ENCODE measurements around the gene AVEN.
"Not testable (repeated sequence)": the region's sequence is repeated elsewhere in the genome, so short reads cannot be mapped to it uniquely, and the experiment has no call there.

The AVEN gene

DNA sequence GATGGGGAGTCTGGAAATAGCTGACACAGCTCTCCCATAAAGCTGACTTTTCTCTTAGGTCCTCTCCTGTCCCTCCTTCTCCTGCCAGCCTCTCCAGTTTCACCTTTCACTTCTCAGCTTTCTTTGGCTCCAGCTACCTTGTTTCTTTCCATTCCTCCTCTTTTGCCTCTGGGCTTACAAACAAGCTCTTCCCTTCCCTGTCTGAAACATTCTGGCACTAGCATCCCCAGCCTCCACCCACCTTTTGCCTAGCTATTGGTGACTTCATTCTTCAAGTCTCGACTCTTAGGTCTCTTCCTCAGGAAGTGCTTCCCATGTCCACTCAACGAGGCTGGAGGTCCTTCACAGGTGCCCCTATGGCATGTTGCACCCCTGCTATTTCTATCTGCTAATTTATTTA lies 20.5 kb upstream of the AVEN start:
- Histone ChIP-seq H3K9ac (ENCODE audit: low read length in 2 of 2) (no peak overlapping the region), H3K9me3 (ENCODE audit: control insufficient read depth in 2 of 2, low read length in 2 of 2) (no peaks in the 10 kb centered on the region), H3K4me1 (ENCODE audit: control insufficient read depth, insufficient read depth, low read length) (no peaks in the 10 kb centered on the region), H3K27ac (ENCODE audit: low read length) (no peak overlapping the region), H3K36me3 (ENCODE audit: control insufficient read depth in 2 of 2, insufficient read depth in 2 of 2, low read length in 2 of 2) (no peaks in the 10 kb centered on the region), H3K27me3 (ENCODE audit: control insufficient read depth in 1 of 2, insufficient read depth in 2 of 2, low read length in 2 of 2) (no peaks in the 10 kb centered on the region), H3K4me3 (ENCODE audit: low read length in 2 of 2) (no peak overlapping the region)

DNA sequence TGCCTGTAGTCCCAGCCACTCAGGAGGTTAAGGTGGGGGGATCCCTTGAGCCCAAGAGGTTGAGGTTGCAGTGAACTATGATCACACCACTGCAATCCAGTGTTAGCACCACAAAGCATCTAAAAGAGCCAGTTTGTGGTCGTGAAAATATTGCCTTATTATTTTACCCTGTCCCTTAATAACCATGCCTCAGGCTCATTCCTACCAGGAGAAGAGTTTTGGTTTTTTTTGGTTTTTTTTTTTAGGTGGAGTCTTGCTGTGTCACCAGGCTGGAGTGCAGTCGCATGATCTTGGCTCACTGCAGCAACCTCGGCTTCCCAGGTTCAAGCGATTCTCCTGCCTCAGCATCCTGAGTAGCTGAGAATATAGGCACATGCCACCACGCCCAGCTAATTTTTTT lies 17.9 kb upstream of the AVEN start:
- Histone ChIP-seq H3K9ac (ENCODE audit: low read length in 2 of 2) (no peak overlapping the region), H3K36me3 (ENCODE audit: control insufficient read depth in 2 of 2, insufficient read depth in 2 of 2, low read length in 2 of 2) (no peaks in the 10 kb centered on the region), H3K27ac (ENCODE audit: low read length) (no peak overlapping the region), H3K9me3 (ENCODE audit: control insufficient read depth in 2 of 2, low read length in 2 of 2) (no peaks in the 10 kb centered on the region), H3K27me3 (ENCODE audit: control insufficient read depth in 1 of 2, insufficient read depth in 2 of 2, low read length in 2 of 2) (no peaks in the 10 kb centered on the region), H3K4me3 (ENCODE audit: low read length in 2 of 2) (no peak overlapping the region), H3K4me1 (ENCODE audit: control insufficient read depth, insufficient read depth, low read length) (no peaks in the 10 kb centered on the region)

GRCh38 chr15:34055868-34056595 lies 17.0 kb upstream of the AVEN start:
- no peak overlapping the region for H3K27ac ChIP-seq (ENCODE audit: low read length)
- H3K27me3 ChIP-seq (ENCODE audit: control insufficient read depth in 1 of 2, insufficient read depth in 2 of 2, low read length in 2 of 2): no peaks in the 10 kb centered on the region
- H3K36me3 ChIP-seq (ENCODE audit: control insufficient read depth in 2 of 2, insufficient read depth in 2 of 2, low read length in 2 of 2): no peaks in the 10 kb centered on the region
- no peak overlapping the region for H3K4me3 ChIP-seq (ENCODE audit: low read length in 2 of 2)
- H3K9me3 ChIP-seq (ENCODE audit: control insufficient read depth in 2 of 2, low read length in 2 of 2): no peaks in the 10 kb centered on the region
- H3K9ac ChIP-seq (ENCODE audit: low read length in 2 of 2): no peak overlapping the region
- no peaks in the 10 kb centered on the region for H3K4me1 ChIP-seq (ENCODE audit: control insufficient read depth, insufficient read depth, low read length)

DNA sequence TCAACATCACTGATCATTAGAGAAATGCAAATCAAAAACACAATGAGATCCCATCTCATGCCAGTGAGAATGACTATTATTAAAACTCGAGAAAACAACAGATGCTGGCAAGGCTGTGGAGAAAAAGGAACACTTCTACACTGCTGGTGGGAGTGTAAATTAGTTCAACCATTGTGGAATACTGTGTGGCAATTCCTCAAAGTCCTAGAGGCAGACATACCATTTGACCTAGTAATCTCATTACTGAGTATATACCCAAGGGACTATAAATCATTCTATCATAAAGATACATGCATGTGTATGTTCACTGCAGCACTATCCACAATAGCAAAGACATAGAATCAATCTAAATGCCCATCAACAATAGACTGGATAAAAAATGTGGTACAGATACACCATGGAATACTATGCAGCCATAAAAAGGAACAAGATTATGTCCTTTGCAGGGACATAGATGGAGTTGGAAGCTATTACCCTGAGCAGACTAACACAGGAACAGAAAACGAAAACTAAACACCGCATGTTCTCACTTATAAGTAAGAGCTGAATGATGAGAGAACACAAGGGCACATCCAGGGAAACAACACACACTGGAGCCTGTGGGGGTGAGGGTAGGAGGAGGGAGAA lies 15.2 kb upstream of the AVEN start:
- Histone ChIP-seq H3K9ac (ENCODE audit: low read length in 2 of 2) (no peak overlapping the region), H3K27me3 (ENCODE audit: control insufficient read depth in 1 of 2, insufficient read depth in 2 of 2, low read length in 2 of 2) (no peaks in the 10 kb centered on the region), H3K4me3 (ENCODE audit: low read length in 2 of 2) (no peak overlapping the region), H3K9me3 (ENCODE audit: control insufficient read depth in 2 of 2, low read length in 2 of 2) (peaks cover 0 to 4% of the 10 kb centered on the region in 2 donors), H3K27ac (ENCODE audit: low read length) (no peak overlapping the region), H3K36me3 (ENCODE audit: control insufficient read depth in 2 of 2, insufficient read depth in 2 of 2, low read length in 2 of 2) (no peaks in the 10 kb centered on the region), H3K4me1 (ENCODE audit: control insufficient read depth, insufficient read depth, low read length) (no peaks in the 10 kb centered on the region)

DNA sequence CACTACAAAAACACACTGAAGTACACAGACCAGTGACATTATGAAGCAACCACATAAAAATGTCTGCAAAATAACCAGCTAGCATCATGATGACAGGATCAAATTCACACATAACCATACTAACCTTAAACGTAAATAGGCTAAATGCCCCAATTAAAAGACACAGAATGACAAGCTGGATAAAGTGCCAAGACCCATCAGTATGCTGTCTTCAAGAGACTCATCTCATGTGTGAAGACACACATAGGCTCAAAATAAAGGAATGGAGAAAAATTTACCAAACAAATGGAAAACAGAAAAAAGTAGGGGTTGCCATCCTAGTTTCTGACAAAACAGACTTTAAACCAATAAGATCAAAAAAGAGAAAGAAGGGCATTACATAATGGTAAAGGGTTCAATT lies 11.4 kb upstream of the AVEN start:
- H3K4me1 ChIP-seq (ENCODE audit: control insufficient read depth, insufficient read depth, low read length); H3K27ac ChIP-seq (ENCODE audit: low read length); H3K9ac ChIP-seq (ENCODE audit: low read length in 2 of 2); H3K27me3 ChIP-seq (ENCODE audit: control insufficient read depth in 1 of 2, insufficient read depth in 2 of 2, low read length in 2 of 2); H3K9me3 ChIP-seq (ENCODE audit: control insufficient read depth in 2 of 2, low read length in 2 of 2); H3K4me3 ChIP-seq (ENCODE audit: low read length in 2 of 2); H3K36me3 ChIP-seq (ENCODE audit: control insufficient read depth in 2 of 2, insufficient read depth in 2 of 2, low read length in 2 of 2): not testable (repeated sequence)

GRCh38 chr15:34049112-34049511 lies 10.1 kb upstream of the AVEN start:
- H3K36me3 ChIP-seq (ENCODE audit: control insufficient read depth in 2 of 2, insufficient read depth in 2 of 2, low read length in 2 of 2): no peaks in the 10 kb centered on the region
- no peak overlapping the region for H3K9ac ChIP-seq (ENCODE audit: low read length in 2 of 2)
- H3K4me1 ChIP-seq (ENCODE audit: control insufficient read depth, insufficient read depth, low read length): no peaks in the 10 kb centered on the region
- peaks cover 0 to 4% of the 10 kb centered on the region in 2 donors for H3K9me3 ChIP-seq (ENCODE audit: control insufficient read depth in 2 of 2, low read length in 2 of 2)
- no peak overlapping the region for H3K4me3 ChIP-seq (ENCODE audit: low read length in 2 of 2)
- H3K27ac ChIP-seq (ENCODE audit: low read length): no peak overlapping the region
- peaks cover 0 to 3% of the 10 kb centered on the region in 2 donors for H3K27me3 ChIP-seq (ENCODE audit: control insufficient read depth in 1 of 2, insufficient read depth in 2 of 2, low read length in 2 of 2)

- Histone ChIP-seq H3K9me3 (ENCODE audit: control insufficient read depth in 2 of 2, low read length in 2 of 2) (peaks cover 0 to 4% of the 10 kb centered on the region in 2 donors), H3K9ac (ENCODE audit: low read length in 2 of 2) (no peak overlapping the region), H3K4me3 (ENCODE audit: low read length in 2 of 2) (no peak overlapping the region), H3K4me1 (ENCODE audit: control insufficient read depth, insufficient read depth, low read length) (no peaks in the 10 kb centered on the region), H3K27me3 (ENCODE audit: control insufficient read depth in 1 of 2, insufficient read depth in 2 of 2, low read length in 2 of 2) (peaks cover 0 to 3% of the 10 kb centered on the region in 2 donors), H3K36me3 (ENCODE audit: control insufficient read depth in 2 of 2, insufficient read depth in 2 of 2, low read length in 2 of 2) (no peaks in the 10 kb centered on the region), H3K27ac (ENCODE audit: low read length) (no peak overlapping the region)
Measured at GRCh38 chr15:34047893-34048775, 9.1 kb upstream of the AVEN start.

DNA sequence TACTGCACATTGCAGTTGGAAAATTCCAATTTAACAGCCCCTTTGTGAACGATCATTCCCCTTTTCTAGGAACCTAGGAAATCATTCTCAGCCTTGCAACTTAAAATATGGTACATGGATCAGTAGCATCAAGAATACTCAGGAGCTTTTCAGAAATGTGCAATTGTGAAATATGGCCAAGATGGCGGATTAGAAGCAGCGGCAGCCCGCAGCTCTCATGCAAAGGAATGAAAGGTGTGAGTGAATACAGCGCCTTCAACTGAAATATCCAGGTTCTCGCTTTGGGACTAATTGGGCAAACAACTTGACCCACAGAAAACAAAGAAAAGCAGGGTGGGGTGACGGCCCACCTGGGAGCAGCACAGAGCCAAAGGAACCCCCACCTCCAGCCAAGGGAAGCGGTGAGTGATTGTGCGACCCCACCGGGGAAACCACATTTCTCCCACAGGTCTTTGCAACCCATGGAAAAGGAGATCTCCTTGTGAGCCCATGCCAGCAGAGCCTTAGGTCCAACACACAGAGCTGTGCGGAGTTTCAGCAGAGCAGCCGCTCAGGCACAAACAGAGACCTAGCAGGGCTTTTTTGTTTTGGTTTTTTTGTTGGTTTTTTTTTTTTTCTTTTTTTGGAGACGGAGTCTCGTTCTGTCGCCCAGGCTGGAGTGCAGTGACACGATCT lies 7.6 kb upstream of the AVEN start:
- Histone ChIP-seq H3K4me3 (ENCODE audit: low read length in 2 of 2) (no peak overlapping the region), H3K36me3 (ENCODE audit: control insufficient read depth in 2 of 2, insufficient read depth in 2 of 2, low read length in 2 of 2) (no peaks in the 10 kb centered on the region), H3K9ac (ENCODE audit: low read length in 2 of 2) (no peak overlapping the region), H3K27me3 (ENCODE audit: control insufficient read depth in 1 of 2, insufficient read depth in 2 of 2, low read length in 2 of 2) (peaks cover 0 to 3% of the 10 kb centered on the region in 2 donors), H3K4me1 (ENCODE audit: control insufficient read depth, insufficient read depth, low read length) (no peaks in the 10 kb centered on the region), H3K27ac (ENCODE audit: low read length) (no peak overlapping the region), H3K9me3 (ENCODE audit: control insufficient read depth in 2 of 2, low read length in 2 of 2) (peaks cover 0 to 4% of the 10 kb centered on the region in 2 donors)

DNA sequence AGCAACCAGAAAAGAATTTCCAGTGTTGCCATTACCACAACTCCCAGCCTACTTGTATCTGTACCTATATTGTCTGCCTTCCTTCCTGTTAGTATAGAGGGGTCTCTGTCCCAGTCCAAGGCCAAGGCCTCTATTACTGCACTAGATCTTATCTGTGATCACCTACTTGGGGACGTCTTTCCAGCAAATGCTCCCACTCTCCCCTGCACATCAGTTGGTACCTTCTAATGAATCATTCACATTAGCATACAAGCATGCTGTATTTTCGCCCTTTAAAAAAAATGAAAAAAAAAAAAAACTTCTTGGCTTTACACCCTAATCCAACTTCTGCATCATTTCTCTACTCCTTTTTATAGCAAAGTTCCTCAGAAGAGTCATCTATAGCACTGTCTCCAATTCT lies 4.8 kb upstream of the AVEN start:
- Histone ChIP-seq H3K9ac (ENCODE audit: low read length in 2 of 2) (no peak overlapping the region), H3K27me3 (ENCODE audit: control insufficient read depth in 1 of 2, insufficient read depth in 2 of 2, low read length in 2 of 2) (peaks cover 0 to 3% of the 10 kb centered on the region in 2 donors), H3K9me3 (ENCODE audit: control insufficient read depth in 2 of 2, low read length in 2 of 2) (no peaks in the 10 kb centered on the region), H3K27ac (ENCODE audit: low read length) (no peak overlapping the region), H3K4me1 (ENCODE audit: control insufficient read depth, insufficient read depth, low read length) (no peaks in the 10 kb centered on the region), H3K4me3 (ENCODE audit: low read length in 2 of 2) (no peak overlapping the region), H3K36me3 (ENCODE audit: control insufficient read depth in 2 of 2, insufficient read depth in 2 of 2, low read length in 2 of 2) (no peaks in the 10 kb centered on the region)

DNA sequence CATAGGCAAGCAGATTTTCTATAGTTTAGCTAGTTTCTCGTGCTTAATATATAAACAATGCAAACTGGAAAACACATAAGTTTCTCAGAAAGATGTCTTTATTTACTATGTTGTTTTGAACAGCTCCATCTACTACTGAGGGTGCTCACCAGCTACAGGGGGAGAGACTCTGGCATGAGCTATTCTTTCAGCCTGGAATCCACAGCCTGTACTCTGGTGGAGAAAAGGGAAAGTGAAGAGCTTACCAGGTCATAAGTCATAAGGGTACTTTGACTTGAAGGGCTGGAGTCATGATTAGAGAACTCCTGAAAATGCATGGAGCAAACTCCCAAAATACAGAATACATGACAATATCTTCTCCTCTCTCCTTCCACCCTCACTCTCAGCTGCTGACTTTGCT lies 4.4 kb upstream of the AVEN start:
- H3K9me3 ChIP-seq (ENCODE audit: control insufficient read depth in 2 of 2, low read length in 2 of 2): no peaks in the 10 kb centered on the region
- H3K27me3 ChIP-seq (ENCODE audit: control insufficient read depth in 1 of 2, insufficient read depth in 2 of 2, low read length in 2 of 2): peaks cover 0 to 3% of the 10 kb centered on the region in 2 donors
- no peak overlapping the region for H3K4me3 ChIP-seq (ENCODE audit: low read length in 2 of 2)
- no peak overlapping the region for H3K27ac ChIP-seq (ENCODE audit: low read length)
- no peaks in the 10 kb centered on the region for H3K4me1 ChIP-seq (ENCODE audit: control insufficient read depth, insufficient read depth, low read length)
- H3K36me3 ChIP-seq (ENCODE audit: control insufficient read depth in 2 of 2, insufficient read depth in 2 of 2, low read length in 2 of 2): no peaks in the 10 kb centered on the region
- H3K9ac ChIP-seq (ENCODE audit: low read length in 2 of 2): no peak overlapping the region

Measured in stomach smooth muscle (tissue), 2 donors.